ENCODE results near the gene OR7E24.
"Not testable (repeated sequence)": the region's sequence is repeated elsewhere in the genome, so short reads cannot be mapped to it uniquely, and the experiment has no call there.

OR7E24 gene

DNA sequence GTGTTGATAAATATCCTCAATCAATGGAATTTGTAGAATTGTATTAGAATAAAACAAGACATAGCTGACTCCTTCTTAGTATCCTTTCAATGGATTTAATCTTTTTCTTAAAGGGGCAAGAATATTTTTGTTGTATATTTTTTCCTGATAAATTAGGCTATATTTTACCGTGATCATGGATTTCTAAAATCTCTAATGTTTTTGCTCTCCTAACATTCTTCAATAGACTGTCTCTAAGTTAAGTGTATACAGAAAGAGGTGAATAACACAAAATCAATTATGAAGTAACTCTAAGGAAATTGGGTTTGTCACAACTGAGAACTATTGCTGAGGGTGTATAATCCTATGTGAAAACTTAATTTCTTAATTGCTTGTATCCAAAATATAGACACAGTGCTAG, at the start of gene OR7E24:
Gene OR7E24, plus strand, starts transcription at position 301 of the 400 bp plus-strand sequence. CDS start 114 bp downstream, outside the sequence.
- Histone ChIP-seq H3K4me3 (ENCODE audit: low read depth, low read length) (no peak within 1 kb of the TSS), H3K36me3 (ENCODE audit: control insufficient read depth, insufficient read depth, low read length) (no peaks in the 10 kb centered on the region), H3K9ac (ENCODE audit: low read depth, low read length) (no peak within 1 kb of the TSS), H3K9me3 (ENCODE audit: control insufficient read depth, insufficient read depth, low read length) (peaks cover 13% of the 10 kb centered on the region), H3K4me1 (ENCODE audit: control insufficient read depth, insufficient read depth, low read length) (no peaks in the 10 kb centered on the region), H3K27me3 (ENCODE audit: control insufficient read depth, insufficient read depth, low read length) (no peaks in the 10 kb centered on the region)

DNA sequence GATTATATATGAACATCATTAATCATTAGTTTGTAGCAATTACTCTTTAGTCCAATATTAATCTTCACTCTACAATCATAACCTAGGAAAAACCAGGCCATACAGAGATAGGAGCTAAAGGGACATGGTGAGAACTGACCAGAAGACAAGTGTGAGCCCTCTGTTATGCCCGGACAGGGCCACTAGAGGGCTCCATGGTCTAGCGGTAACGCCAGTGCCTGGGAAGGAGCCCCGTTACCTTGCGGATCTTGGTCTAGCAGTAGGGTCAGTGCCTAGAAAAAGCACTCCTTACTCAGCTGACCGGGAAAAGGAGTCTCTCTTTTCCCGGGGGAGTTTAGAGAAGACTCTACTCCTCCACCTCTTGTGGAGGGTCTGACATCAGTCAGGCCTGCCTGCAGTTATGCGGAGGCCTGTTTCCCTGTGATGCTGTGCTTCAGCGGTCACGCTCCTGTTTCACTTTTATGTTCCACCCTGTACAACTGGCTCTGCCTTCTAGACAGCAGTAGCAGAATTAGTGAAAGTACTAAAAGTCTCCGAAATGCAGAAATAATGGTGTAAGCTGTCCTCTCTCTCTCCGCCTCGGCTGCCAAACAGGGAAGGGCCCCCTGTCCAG, 45.1 kb upstream of the OR7E24 start:
- no peak overlapping the region for H3K4me3 ChIP-seq (ENCODE audit: low read depth, low read length)
- H3K27me3 ChIP-seq (ENCODE audit: control insufficient read depth, insufficient read depth, low read length) = no peaks in the 10 kb centered on the region
- no peak overlapping the region for H3K9ac ChIP-seq (ENCODE audit: low read depth, low read length)

DNA sequence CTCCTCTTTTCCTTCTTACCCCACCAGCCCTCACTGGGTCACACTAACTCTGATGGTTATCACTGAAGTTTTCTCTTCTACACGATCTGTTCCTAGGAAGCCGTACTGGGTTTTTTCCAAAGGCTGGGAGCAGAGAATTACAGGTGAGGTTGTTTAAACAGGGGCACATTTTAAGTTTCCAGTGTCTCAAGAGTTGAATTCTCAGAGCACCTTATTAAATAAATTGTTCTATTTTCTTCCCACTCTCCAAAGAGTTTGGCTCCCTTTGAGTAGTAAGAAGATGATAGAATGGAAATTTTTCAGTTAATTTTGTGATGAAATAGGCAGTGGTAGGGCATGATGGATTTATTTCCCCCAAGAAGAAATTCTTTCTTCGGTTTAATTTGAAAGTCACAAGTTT, 31.2 kb upstream of the OR7E24 start, which contains the start of gene OR7D4:
Gene OR7D4, minus strand, starts transcription at position 101 of the 400 bp plus-strand sequence. CDS start 4,752 bp downstream, outside the sequence.
- Histone ChIP-seq H3K36me3 (ENCODE audit: control insufficient read depth, insufficient read depth, low read length) (no peaks in the 10 kb centered on the region), H3K4me3 (ENCODE audit: low read depth, low read length) (no peak within 1 kb of the TSS), H3K4me1 (ENCODE audit: control insufficient read depth, insufficient read depth, low read length) (no peaks in the 10 kb centered on the region), H3K27me3 (ENCODE audit: control insufficient read depth, insufficient read depth, low read length) (no peaks in the 10 kb centered on the region), H3K9me3 (ENCODE audit: control insufficient read depth, insufficient read depth, low read length) (peaks cover 10% of the 10 kb centered on the region), H3K9ac (ENCODE audit: low read depth, low read length) (no peak within 1 kb of the TSS)

More for the DNA sequence above, 45.1 kb upstream of the OR7E24 start:
- Histone ChIP-seq H3K36me3 (ENCODE audit: control insufficient read depth, insufficient read depth, low read length) (no peaks in the 10 kb centered on the region), H3K9me3 (ENCODE audit: control insufficient read depth, insufficient read depth, low read length) (peaks cover 2% of the 10 kb centered on the region), H3K4me1 (ENCODE audit: control insufficient read depth, insufficient read depth, low read length) (no peaks in the 10 kb centered on the region)

DNA sequence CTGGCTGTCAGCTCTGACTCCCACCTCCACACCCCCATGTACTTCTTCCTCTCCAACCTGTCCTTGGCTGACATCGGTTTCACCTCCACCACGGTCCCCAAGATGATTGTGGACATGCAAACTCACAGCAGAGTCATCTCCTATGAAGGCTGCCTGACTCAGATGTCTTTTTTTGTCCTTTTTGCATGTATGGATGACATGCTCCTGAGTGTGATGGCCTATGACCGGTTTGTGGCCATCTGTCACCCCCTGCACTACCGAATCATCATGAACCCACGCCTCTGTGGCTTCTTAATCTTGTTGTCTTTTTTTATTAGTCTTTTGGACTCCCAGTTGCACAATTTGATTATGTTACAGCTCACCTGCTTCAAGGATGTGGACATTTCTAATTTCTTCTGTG, 506 bp downstream of the OR7E24 start:
- Histone ChIP-seq H3K9ac (ENCODE audit: low read depth, low read length) (no peak overlapping the region), H3K4me1 (ENCODE audit: control insufficient read depth, insufficient read depth, low read length) (no peaks in the 10 kb centered on the region), H3K27me3 (ENCODE audit: control insufficient read depth, insufficient read depth, low read length) (no peaks in the 10 kb centered on the region), H3K36me3 (ENCODE audit: control insufficient read depth, insufficient read depth, low read length) (no peaks in the 10 kb centered on the region), H3K4me3 (ENCODE audit: low read depth, low read length) (no peak overlapping the region), H3K9me3 (ENCODE audit: control insufficient read depth, insufficient read depth, low read length) (peaks cover 17% of the 10 kb centered on the region)

DNA sequence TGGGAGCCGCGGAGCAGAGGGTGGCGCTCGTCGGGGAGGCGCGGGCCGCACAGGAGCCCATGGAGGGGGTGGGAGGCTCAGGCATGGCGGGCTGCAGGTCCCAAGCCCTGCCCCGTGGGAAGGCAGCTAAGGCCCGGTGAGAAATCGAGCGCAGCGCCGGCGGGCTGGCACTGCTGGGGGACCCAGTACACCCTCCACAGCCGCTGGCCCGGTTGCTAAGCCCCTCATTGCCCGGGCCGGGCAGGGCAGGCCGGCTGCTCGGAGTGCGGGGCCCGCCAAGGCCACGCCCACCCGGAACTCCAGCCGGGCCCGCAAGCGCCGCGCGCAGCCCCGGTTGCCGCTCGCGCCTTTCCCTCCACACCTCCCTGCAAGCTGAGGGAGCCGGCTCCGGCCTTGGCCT, 32.8 kb downstream of the OR7E24 start:
- H3K27me3 ChIP-seq (ENCODE audit: control insufficient read depth, insufficient read depth, low read length); H3K4me1 ChIP-seq (ENCODE audit: control insufficient read depth, insufficient read depth, low read length); H3K36me3 ChIP-seq (ENCODE audit: control insufficient read depth, insufficient read depth, low read length); H3K4me3 ChIP-seq (ENCODE audit: low read depth, low read length); H3K9ac ChIP-seq (ENCODE audit: low read depth, low read length): not testable (repeated sequence)
- H3K9me3 ChIP-seq (ENCODE audit: control insufficient read depth, insufficient read depth, low read length) = peaks cover 12% of the 10 kb centered on the region

DNA sequence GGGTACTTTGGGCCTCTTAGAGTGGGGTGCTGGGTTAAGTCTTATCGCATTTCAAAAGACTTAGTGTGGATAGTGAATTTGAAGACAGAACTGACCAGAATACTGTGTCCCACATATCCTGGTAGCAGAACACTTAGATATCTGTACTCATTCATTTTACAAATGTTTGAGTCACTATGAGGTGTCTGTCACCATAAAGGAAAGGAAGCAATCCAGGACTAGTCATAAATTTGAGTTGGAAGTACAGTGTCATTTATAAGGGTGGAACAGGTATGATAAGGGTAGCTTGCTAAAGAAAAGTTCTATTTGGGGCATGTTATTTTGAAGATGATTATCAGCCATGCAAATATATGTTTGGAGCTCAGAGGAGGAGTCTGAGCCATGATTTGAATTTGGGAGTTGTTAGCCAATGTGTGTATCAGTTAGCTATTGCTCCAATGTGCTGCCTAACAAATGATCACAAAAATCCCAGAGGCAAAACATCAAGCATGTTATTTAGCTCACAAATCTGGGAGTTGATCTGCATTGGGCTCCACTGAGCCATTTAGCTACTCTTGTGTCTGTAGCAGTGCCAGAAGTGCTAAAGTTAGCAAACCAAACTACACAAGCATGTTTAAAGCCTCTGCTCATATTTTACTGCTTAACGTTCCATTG, 38.6 kb downstream of the OR7E24 start:
- Histone ChIP-seq H3K9ac (ENCODE audit: low read depth, low read length) (no peak overlapping the region), H3K27me3 (ENCODE audit: control insufficient read depth, insufficient read depth, low read length) (no peaks in the 10 kb centered on the region), H3K36me3 (ENCODE audit: control insufficient read depth, insufficient read depth, low read length) (no peaks in the 10 kb centered on the region), H3K9me3 (ENCODE audit: control insufficient read depth, insufficient read depth, low read length) (peaks cover 22% of the 10 kb centered on the region), H3K4me3 (ENCODE audit: low read depth, low read length) (no peak overlapping the region), H3K4me1 (ENCODE audit: control insufficient read depth, insufficient read depth, low read length) (no peaks in the 10 kb centered on the region)

DNA sequence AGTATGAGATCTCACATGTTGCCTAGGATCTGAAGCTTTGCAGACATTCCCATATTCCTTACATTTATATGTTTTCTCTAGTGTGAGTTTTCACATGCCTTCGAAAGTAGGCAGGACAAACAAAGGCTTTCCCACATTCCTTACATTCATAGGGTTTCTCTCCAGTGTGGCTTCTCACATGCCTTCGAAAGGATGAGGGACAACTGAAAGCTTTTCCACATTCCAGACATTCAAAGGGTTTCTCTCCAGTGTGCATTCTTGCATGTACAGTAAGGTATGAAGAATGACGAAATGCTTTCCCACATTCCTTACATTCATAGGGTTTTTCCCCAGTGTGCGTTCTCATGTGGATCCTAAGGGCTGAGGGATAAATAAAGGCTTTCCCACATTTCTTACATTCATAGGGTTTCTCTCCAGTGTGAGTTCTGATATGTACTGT, 44.7 kb downstream of the OR7E24 start:
- Histone ChIP-seq H3K9me3 (ENCODE audit: control insufficient read depth, insufficient read depth, low read length) (peaks cover 27% of the 10 kb centered on the region), H3K27me3 (ENCODE audit: control insufficient read depth, insufficient read depth, low read length) (no peaks in the 10 kb centered on the region), H3K9ac (ENCODE audit: low read depth, low read length) (no peak overlapping the region), H3K4me1 (ENCODE audit: control insufficient read depth, insufficient read depth, low read length) (no peaks in the 10 kb centered on the region), H3K36me3 (ENCODE audit: control insufficient read depth, insufficient read depth, low read length) (peaks cover 14% of the 10 kb centered on the region), H3K4me3 (ENCODE audit: low read depth, low read length) (no peak overlapping the region)

DNA sequence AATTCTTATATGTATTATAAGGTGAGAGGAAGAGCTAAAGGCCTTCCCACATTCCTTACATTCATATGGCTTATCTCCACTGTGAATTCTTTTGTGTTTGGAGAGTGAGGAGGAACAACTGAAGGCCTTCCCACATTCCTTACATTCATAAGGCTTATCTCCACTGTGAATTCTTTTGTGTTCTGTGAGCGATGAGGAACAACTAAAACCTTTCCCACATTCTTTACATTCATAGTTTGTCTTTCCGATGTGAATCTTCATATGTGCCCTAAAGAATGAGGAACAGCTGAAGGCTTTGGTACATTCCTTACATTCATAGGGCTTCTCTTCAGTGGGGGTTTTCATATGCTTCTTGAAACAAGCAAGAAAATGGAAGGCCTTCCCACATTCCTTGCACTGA, 45.6 kb downstream of the OR7E24 start:
- H3K4me1 ChIP-seq (ENCODE audit: control insufficient read depth, insufficient read depth, low read length) = no peaks in the 10 kb centered on the region
- H3K4me3 ChIP-seq (ENCODE audit: low read depth, low read length) = no peak overlapping the region
- H3K36me3 ChIP-seq (ENCODE audit: control insufficient read depth, insufficient read depth, low read length) = peaks cover 15% of the 10 kb centered on the region
- no peak overlapping the region for H3K9ac ChIP-seq (ENCODE audit: low read depth, low read length)
- no peaks in the 10 kb centered on the region for H3K27me3 ChIP-seq (ENCODE audit: control insufficient read depth, insufficient read depth, low read length)
- H3K9me3 ChIP-seq (ENCODE audit: control insufficient read depth, insufficient read depth, low read length) = peaks cover 25% of the 10 kb centered on the region
